GM18870 (cell line): ENCODE measurements around the gene HPSE2.
"Not testable (repeated sequence)": the region's sequence is repeated elsewhere in the genome, so short reads cannot be mapped to it uniquely, and the experiment has no call there.

Experiments used
- ATAC-seq: cut with Tn5 transposase; IDR thresholded peaks from one replicate; pipeline ENCODE4 v1.9.1; 2021; ENCODE audit warnings: moderate library complexity; ENCODE audit not compliant: unreplicated experiment

HPSE2 gene

GRCh38 chr10:99235658-99236626 is at the start of gene HPSE2:
TSS of gene HPSE2 (minus strand) at chr10:99235852.
- no peak for ATAC-seq

- ATAC-seq: peak; percentile 68
These were observed 44.8 kb upstream of the HPSE2 start for GRCh38 chr10:99280472-99280871.

GRCh38 chr10:99279626-99280111 is 44.0 kb upstream of the HPSE2 start:
- peak; percentile 37 for ATAC-seq

GRCh38 chr10:99276848-99277486 is 41.3 kb upstream of the HPSE2 start:
- ATAC-seq: no peak

- no peak for ATAC-seq
These were observed 30.7 kb upstream of the HPSE2 start for GRCh38 chr10:99266383-99266782.

- no peak for ATAC-seq
These were observed 13.2 kb upstream of the HPSE2 start for GRCh38 chr10:99248824-99249223.

- not testable (repeated sequence) for ATAC-seq
These were observed 12.2 kb upstream of the HPSE2 start for GRCh38 chr10:99247893-99248292.

- no peak for ATAC-seq
These were observed 1.1 kb upstream of the HPSE2 start for GRCh38 chr10:99236627-99237309.

- ATAC-seq: no peak
These were observed 628 bp downstream of the HPSE2 start for GRCh38 chr10:99234791-99235657.

- ATAC-seq: peak; percentile 94
These were observed 1.4 kb downstream of the HPSE2 start for GRCh38 chr10:99234041-99234790.

GRCh38 chr10:99233689-99234037 is 2.0 kb downstream of the HPSE2 start:
- no peak for ATAC-seq

GRCh38 chr10:99233000-99233688 is 2.5 kb downstream of the HPSE2 start:
- no peak for ATAC-seq

- ATAC-seq: no peak
These were observed 3.2 kb downstream of the HPSE2 start for GRCh38 chr10:99232360-99232999.

GRCh38 chr10:99224766-99225165 is 10.9 kb downstream of the HPSE2 start:
- ATAC-seq: no peak

- no peak for ATAC-seq
These were observed 28.3 kb downstream of the HPSE2 start for GRCh38 chr10:99207340-99207739.

GRCh38 chr10:99203310-99203709 is 32.3 kb downstream of the HPSE2 start:
- no peak for ATAC-seq

- no peak for ATAC-seq
These were observed 62.7 kb downstream of the HPSE2 start for GRCh38 chr10:99172950-99173349.

GRCh38 chr10:99172128-99172738 is 63.4 kb downstream of the HPSE2 start:
- ATAC-seq: no peak
